DMS153 (cell line): Measurements from ENCODE around the gene IL15.
A peak's percentile ranks its signal among the peaks of the same experiment; 100 is the strongest.
"Not testable (repeated sequence)": the region's sequence is repeated elsewhere in the genome, so short reads cannot be mapped to it uniquely, and the experiment has no call there.

ENCODE experiments used
- DNase-seq: peaks from one replicate; lab custom pipeline; 2025; lab: John Stamatoyannopoulos, UW

Gene IL15

DNA sequence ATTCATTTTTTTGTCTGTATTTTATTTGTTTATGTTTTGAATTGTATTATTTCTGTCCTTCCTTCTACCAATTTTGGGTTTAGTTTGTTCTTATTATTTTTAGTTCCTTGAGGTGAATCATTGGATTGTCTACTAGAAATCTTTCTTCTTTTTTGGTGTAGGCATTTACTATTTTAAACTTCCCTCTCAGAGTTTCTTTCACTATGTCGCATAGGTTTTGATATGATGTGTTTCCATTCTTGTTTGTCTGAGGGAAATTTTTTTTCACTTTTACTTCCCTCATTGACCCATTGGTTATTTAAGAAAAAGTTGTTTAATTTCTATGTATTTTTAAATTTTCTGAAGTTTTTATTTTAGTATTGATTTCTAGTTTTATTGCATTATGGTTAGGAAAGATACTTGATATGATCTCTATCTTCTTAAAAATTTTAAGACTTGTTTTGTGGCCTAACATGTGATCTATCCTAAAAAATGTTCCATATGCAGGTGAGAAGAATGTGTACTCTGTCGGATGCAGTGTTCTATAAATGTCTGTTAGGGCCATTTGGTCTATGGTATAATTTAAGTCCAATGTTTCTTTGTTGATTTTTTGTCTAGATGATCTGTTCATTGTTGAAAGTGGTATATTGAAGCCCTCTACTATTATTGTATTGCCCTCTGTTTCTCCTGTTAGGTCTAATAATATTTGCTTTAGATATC, 68.8 kb downstream of the IL15 start:
- no peak for DNase-seq

DNA sequence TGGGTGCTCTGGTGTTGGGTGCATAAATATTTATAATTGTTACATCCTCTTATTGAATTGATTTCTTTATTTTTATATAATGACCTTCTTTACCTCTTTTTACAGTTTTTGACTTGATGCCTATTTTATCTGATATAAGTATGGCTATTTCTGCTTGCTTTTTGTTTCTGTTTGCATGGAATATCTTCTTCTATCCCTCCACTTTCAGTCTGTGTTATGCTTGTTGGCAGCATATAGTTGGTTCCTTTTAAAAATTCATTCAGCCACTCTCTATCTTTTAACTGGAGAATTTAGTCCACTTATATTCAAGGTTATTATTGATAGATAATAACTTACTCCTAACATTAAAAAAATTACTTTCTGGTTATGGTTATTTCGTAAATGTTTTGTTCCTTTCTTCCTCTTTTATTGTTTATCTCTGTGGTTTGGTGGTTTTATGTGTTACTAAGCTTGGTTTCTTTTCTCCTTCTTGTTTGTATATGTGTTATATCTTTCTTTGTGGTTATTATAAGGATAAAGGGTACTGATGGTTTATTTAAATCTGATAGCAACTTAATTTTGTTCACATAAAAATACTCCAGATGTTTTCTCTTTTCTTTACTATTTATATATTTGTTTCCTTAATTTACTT, 69.5 kb downstream of the IL15 start:
- DNase-seq: no peak

DNA sequence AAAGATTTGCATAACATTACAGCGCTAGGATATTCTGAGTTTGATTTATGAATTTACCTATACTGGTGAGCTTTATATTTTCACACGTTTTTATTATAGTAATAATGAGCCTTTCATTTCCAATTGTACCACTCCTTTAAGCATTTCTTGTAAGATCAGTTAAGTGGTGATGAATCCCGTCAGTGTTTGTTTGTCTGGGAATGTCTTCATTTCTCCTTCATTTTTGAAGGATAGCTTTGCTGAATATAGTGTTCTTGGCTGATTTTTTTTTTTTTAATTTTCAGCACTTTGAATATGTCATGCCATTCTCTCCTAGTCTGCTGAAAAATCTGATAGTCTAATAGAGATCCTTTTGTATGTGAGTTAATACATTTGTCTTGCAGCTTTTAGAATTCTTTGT, 70.1 kb downstream of the IL15 start:
- no peak for DNase-seq

DNA sequence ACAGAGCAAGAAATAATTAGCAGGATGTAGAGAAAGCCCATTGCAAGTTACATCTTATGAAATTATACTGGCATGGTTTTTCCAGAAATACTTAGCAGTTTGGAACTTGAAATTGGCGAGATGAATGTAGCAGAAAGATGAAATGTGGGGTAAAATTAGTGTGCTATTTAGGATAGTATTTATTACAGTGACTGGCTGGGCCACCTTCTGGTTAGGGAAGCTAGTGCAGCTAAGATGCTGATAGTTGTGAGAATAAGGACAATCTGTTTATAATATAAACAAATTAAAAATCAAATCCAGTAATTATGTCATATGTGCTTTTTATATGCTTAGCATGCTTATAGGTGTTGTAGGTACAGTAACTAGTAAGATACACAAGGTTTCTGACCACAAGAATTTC, 74.8 kb downstream of the IL15 start:
- DNase-seq: no peak

DNA sequence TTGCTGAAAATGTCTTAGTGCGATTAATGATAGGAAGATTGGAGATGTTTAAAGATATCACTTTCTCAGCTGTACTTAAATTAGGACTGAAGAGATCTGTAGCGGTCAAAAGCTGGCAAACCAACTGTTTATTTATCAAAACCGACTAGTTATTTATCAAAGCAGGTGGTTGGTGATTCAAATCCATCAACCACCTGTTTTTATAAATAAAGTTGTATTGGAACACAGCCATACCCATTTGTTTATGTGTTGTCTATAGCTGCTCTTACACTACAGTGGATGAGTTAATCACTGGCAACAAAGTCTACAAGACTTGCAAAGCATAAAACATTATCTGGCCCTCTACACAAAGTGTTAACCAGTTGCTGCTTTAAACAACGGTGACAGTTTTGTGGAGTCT, 76.8 kb downstream of the IL15 start:
- no peak for DNase-seq

DNA sequence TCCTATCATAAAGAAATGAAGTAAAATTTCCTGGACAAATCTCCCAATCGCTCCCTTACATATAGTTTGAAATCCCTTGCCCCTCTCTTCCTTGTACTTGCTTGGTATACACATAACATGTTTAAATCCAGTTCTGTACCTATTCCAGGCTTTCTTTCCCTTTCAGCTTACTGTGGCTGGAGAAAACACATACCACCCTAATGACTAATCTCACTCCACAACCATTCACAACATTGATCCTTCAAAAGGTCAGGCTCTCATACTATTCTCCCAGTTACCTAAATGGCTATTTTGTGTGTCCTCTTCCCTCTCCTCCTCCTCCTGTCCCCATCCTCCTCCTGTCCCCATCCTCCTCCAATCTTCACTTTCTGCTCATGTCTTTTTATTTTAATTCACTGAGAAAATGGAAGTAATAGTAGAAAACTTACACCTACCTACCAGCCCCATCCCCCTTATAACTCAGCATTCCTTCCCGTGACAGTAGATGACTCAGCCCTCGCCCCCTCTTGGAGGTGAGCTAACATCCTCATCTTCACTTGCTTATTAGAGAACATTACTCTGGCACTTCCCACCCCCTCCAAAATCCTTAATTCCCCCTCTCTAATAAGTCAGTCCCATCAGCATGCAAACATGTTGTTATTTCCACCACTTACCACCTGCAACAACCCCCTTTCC, 77.5 kb downstream of the IL15 start:
- DNase-seq: no peak

DNA sequence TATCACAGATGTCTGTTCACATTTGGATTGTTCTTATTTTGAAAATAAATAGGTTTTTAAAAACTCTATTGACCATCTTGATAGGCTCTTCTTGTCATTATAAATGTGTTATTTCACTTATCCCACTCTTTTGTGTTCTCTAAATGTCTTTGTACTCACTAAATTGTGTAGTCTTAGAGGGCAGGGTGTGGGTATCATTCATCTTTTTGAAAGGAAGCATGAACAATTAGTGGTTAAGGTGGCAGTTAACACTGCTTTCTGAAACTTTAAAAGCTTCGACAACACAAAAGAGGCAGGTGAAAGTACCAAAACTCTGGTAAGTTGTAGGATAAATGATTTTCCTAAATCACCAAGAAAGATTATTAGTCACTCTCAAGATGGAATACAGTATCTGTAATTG, 83.2 kb downstream of the IL15 start:
- DNase-seq: no peak

DNA sequence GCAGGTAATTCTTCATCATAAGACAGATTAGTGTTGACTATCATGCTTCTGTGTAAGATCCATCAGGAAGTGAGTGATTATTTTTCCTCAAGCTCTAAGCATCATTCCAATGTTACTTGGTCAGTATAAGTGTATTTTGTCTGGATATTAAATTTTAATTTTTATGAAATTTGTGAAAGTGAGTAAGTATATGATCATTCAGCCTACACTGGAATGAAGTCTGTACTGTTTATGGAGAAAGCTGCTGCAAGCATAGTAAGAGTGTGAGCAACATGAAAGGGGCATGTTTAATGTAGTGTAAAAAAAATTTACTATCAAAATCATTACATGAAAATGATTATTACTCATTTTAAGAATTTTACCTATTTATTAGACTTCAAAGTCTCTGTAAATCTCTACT, 84.8 kb downstream of the IL15 start:
- no peak for DNase-seq

DNA sequence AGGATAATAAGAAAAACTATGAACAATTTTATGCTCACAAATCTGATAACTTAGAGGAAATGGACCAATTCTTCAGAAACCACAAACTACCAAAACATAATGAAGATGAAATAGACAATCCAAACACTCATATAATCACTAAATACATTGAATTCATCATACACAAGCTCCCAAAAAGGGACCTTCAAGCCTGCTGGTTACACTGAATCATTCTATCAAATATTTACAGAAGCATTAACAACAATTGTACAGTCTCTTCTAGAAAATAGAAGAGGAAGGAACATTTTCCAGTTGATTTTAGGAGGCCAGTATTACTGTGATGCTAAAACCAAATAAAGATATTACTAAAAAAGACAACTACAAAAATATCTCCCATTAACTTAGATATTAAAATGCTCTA, 88.3 kb downstream of the IL15 start:
- DNase-seq: peak; percentile 17

DNA sequence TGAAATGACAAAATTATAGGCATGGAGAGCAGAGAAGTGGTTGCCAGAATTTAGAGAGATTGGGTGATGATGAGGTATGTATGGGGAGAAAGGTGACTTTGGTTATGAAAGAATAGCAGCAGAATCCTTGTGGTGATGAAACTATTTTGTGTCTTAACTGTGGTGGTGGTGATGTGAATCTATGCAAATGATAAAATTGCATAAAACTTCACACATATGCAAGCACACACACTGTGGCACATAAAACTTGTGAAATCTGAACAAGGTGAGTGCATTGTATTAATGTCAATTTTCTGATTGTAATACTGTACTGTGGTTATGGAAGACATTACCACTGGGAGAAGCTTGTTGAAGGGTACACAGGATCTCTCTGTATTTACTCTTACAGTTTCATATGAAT, 91.0 kb downstream of the IL15 start:
- DNase-seq: no peak

DNA sequence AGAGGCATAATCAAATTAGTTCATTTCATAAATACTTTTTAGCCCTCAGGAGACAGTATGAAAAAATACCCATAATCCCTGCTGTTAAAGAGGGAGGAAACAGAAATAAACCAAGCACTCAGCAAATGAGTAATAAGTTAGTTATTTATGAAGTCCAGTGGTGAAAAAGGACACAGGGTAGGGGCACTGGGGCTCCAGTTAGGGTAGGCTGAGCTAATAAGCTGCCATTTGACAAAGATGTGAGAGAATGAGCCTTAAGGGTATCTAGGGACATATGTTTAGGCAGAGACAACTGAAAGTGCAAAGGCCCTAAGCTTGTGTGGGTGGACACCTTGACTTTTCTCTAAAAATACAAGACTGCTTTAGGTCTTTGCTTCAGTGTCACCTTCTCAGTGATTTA, 94.4 kb downstream of the IL15 start:
- no peak for DNase-seq

DNA sequence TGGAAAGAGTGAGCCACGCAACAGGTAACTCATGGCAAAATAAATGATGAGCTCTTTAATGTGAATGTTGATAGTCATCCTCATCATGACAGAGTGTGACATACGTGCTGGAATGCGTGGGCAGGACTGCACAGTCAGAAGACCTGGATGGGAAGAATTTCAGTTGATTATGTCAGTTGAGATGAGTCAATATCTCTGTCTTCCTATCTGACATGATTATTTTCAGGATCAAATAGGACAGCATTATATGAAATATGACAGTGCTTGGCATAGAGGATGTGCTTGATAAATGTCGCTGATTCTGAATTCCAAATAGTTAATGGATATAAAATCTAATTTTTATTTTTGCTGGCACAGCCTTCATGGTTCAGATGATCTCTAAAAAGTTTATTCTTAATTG, 95.1 kb downstream of the IL15 start:
- DNase-seq: no peak

DNA sequence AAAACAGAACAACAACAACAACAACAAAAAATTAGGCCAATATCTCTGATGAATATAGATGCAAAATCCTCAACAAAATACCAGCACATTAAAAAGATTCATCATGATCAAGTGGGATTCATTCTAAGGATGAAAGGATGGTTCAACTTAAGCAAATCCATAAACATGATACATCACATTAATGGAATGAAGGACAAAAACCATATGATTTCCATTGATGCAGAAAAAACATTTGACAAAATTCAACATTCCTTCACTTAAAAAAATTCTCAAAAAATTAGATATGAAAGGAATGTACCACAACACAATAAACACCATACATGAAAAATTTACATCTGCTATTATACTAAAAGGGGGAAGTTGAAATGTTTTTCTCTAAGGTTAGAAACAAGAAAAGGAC, 103.3 kb downstream of the IL15 start:
- no peak for DNase-seq

DNA sequence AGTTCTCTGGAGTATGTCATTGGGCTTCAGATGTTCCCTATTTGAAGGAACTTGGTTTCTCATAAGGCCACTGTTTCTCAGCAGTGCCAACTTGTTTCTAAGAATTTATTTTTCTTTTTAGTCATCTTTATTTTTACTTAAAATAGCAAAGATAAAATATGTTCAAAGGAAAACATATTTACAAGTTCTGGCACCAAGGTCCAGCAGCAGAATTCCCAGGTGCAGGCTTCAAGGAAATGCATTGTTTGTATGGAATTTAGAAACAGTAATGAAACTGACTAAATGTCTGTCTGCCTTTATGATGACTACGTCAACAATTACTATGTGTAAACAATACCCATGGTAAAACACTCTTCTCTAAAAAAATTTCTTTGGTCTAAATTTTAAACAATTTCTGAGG, 109.6 kb downstream of the IL15 start:
- DNase-seq: no peak

DNA sequence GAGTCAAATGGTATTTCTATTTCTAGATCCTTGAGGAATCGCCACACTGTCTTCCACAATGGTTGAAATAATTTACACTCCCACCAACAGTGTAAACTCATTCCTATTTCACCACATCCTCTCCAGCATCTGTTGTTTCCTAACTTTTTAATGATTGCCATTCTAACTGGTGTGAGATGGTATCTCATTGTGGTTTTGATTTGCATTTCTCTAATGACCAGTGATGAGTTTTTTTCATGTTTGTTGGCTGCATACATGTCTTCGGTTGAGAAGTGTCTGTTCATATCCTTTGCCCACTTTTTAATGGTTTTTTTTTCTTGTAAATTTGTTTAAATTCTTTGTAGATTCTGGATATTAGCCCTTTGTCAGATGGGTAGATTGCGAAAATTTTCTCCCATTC, 115.4 kb downstream of the IL15 start:
- DNase-seq: not testable (repeated sequence)

DNA sequence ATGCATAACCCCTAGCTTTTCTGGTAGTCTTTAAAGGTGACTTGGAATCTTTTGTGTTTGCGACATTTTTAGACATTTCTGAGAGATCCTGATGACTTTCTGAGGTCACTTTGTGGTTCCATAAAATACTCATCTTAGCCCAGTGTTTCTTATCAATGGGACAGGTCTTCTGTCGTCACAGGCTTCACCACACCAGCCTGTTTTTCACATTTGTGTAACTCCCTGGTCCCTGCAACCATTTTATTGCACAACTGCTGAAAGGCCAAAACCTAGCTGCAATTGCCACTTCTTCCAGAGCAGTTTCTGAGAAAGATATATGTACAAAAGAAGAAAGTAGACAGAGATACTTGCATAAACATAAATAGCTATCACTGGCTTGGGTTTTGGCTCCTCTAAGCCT, 120.9 kb downstream of the IL15 start:
- DNase-seq: no peak

DNA sequence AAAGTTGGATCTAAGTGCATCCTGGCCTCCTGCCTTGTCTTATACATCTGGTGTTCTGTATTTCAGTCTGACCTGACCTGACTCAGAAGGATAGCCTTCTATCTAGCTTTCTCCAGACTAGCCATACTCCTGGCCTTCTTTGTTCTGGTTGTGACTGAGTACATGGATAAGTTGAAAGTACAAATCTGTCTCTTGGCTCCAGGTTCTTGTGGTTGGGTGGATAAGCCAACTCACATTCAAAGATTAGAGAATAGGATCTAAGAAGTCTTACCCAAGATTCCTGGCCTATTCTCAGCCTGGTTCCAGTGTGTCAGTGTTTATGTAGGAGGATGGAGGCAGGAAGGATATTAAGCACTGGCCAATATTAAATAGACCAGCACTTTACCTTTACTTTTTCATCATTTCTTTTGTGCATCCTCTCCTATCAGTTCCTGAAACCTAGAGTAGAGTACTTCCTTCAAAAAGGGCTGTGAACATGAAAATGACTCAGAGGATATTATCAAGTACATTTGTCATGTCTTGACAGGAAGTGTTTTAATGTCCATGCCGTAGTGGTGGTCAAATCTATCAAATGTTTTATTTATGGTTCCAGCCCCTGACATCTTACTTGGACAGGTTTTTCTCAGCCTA, 123.5 kb downstream of the IL15 start:
- DNase-seq: no peak

DNA sequence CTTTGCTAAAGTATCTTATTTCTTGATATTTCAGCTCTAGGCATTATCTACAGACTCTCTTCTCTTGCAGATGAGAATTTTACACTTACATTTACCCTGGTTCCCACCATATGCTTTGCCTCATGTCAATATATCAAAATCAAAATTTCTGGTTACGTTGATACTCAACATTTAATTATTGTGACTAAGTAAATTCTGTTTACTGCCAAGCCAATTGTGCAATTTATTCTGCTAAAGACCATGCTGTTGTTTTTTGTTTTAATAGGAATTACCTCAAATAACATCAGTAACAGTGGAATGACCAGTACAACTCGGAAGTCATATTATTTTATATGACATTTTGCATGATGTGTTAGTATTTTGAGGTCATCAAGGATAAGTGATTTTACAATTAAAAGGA, 125.5 kb downstream of the IL15 start:
- no peak for DNase-seq

DNA sequence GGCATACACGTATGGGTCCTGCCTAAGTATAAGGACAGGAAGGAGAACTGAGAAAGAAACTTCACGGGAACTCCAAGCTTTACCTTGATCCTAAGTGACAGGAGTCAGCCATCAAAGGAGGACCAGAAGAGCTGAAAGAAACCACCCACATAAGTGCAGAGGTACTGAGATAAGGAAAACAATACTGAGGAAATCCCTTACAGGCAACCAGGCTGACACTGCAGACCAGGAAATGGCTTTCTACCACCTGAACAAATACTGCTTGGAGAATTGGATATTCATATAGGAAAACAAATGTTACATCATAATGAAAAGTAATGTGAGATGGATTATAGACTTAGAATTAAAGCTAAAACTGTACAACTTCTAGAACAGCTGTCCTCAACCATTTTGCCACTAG, 127.0 kb downstream of the IL15 start:
- peak; percentile 75 for DNase-seq

DNA sequence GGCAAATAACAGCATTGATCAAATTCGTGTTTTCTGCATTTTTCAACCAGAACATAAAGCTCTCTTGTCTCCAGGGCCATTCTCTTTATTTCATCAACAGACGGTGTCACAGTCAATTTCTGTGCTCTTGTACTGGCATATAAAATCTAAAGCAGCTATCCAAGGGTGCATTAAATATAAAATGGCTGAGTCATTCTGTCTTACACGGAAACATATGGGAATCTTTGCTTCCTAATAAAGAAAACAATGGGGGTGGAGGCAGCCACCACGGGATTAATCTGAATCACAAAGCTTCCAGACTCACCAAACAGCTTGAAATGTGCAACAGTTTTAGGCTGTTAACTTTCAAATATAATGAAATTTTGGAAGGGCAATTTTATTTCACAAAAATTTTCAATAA, 132.6 kb downstream of the IL15 start:
- DNase-seq: no peak

DNA sequence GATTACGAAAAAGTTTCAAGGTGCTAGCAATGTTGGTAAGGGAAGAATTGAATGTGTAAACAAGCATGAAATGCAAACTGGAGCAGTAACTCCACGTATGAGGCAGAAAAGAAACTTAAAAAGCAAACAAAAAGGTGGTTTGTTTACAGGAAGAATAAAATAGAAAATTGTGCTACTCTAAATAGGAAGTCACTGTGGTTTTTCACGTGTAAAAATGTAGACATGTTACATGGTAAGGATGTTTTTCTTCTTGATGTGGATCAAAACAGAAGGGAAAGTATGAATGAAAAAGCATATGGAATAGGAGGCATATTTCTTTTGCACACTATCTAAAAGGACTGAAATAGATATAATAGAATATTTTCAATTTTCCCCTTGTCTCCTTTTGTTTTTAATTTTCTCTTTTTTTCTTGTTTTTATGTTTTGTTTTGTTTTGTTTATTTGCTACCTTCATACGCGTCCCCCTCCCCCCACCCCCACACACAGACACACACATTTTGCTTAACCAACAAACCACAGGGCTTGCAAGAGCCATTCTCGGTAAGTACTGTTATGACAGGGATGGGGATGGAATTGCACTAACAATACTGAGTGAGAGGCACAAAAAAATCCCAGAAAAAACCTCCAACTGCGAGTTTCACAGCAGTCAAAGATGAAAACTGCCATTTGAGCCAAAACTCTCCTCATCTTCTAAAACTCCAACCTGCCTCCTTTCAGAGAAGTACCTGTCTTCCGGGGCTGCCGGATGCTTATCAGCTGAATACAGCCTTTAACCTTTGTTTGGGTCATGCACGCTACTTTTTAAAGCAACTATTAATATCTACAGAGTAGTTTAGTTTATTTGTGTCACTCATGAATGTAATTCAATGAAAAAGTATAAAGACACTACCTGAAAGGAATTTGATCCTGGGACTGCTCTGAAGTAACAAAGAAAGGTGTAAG, 135.8 kb downstream of the IL15 start:
- DNase-seq: no peak

DNA sequence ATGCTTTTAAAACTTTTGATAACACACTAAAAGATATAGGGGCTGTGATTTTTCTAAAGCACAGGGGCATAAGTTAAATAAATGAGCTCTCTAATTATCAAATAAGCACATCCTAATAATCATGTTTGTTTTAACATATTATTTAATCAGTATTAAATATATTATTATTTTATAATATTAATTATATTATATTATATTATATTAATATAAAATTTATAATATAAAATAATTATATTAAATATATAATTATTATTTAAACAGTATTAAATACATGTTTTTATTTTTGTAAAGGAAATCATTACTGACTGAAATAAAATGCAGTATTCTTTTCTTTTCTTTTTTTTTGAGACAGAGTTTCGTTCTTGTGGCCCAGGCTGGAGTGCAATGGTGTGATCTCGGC, 136.5 kb downstream of the IL15 start:
- no peak for DNase-seq
